Activated CD4-positive, alpha-beta memory T cell treated with anti-CD3 and anti-CD28 coated beads for 36 hours (primary cell): ENCODE data around the gene LPCAT2. TPM values are rescaled to one million over a fixed set of nuclear protein-coding genes. Genes with fewer than 3 reads are reported as not detected.

ENCODE experiments used
- CTCF ChIA-PET: fragments of 350-600 bp; sonication (Branson Sonifier 250); formaldehyde crosslinking; loops from one replicate; lab custom pipeline; 2021; ENCODE audit warnings: antibody characterized with exemption, inconsistent platforms; lab: Charles Lee
- POLR2A ChIA-PET: fragments of 350-600 bp; sonication (Branson Sonifier 250); formaldehyde crosslinking; loops from one replicate; lab custom pipeline; 2021; ENCODE audit warnings: antibody characterized with exemption; lab: Charles Lee
- DNase-seq: peaks from one replicate; pipeline ENCODE4 v3.0.0-alpha.2; 2020
- H3K27ac Mint-ChIP-seq: one replicate; pipeline ENCODE4 v1.8.0; 2021; ENCODE audit warnings: mixed read lengths
- H3K27me3 Mint-ChIP-seq: one replicate; pipeline ENCODE4 v1.8.0; 2021; ENCODE audit warnings: mixed read lengths
- H3K36me3 Mint-ChIP-seq: one replicate; pipeline ENCODE4 v1.8.0; 2021; ENCODE audit warnings: mixed read lengths
- H3K4me1 Mint-ChIP-seq: one replicate; pipeline ENCODE4 v1.8.0; 2021; ENCODE audit warnings: low read depth, mixed read lengths
- H3K4me3 Mint-ChIP-seq: one replicate; pipeline ENCODE4 v1.8.0; 2021; ENCODE audit warnings: mild to moderate bottlenecking, mixed read lengths
- H3K9me3 Mint-ChIP-seq: one replicate; pipeline ENCODE4 v1.8.0; 2021; ENCODE audit warnings: mixed read lengths
- intact Hi-C: fragments of 100-400 bp; cut with micrococcal nuclease; formaldehyde crosslinking; loops from one replicate; pipeline ENCODE4 v1.15.1; 2023
- total RNA-seq, 2 experiments: library from RNA; stranded (reverse); gene quantifications; one replicate each; pipeline ENCODE4 v1.2.3, GENCODE V29; 2021

The LPCAT2 gene
- total RNA-seq, 2 experiments from 2014 or later = 0.12 to 0.40 TPM

- Mint-ChIP-seq H3K4me1 (no peaks in the 10 kb centered on the region), H3K27me3 (peaks cover 15% of the 10 kb centered on the region), H3K4me3 (no peak within 1 kb of the TSS), H3K9me3 (no peaks in the 10 kb centered on the region), H3K27ac (no peak within 1 kb of the TSS), H3K36me3 (no peaks in the 10 kb centered on the region)
- ChIA-PET CTCF (no interaction called here), POLR2A (no interaction called here)
- intact Hi-C loops = no loop called here
- DNase-seq = no peak
Observed at GRCh38 chr16:55566432-55567175, 57.7 kb downstream of the LPCAT2 start, which contains the start of gene CAPNS2. TSS of gene CAPNS2 (plus strand) at chr16:55566684. CDS start at chr16:55566757, 73 bp downstream.

GRCh38 chr16:55567382-55567781 lies 58.5 kb downstream of the LPCAT2 start:
- CTCF ChIA-PET = interaction anchor here (1.0 kb wide), 1 partner anchor 134 kb away, joined by 3 read pairs; no protein-coding TSS in a partner anchor
- Mint-ChIP-seq H3K4me3 (no peak overlapping the region), H3K4me1 (no peaks in the 10 kb centered on the region), H3K27me3 (peaks cover 13% of the 10 kb centered on the region), H3K27ac (no peak overlapping the region), H3K9me3 (no peaks in the 10 kb centered on the region), H3K36me3 (no peaks in the 10 kb centered on the region)
- DNase-seq = no peak
- POLR2A ChIA-PET = no interaction called here
- intact Hi-C loops = no loop called here

GRCh38 chr16:55568207-55568606 lies 59.3 kb downstream of the LPCAT2 start:
- POLR2A ChIA-PET = no interaction called here
- intact Hi-C loops = no loop called here
- H3K4me3 Mint-ChIP-seq = no peak overlapping the region

GRCh38 chr16:55569025-55569424 lies 60.2 kb downstream of the LPCAT2 start:
- no peak for DNase-seq
- POLR2A ChIA-PET = no interaction called here
- Mint-ChIP-seq H3K36me3 (no peaks in the 10 kb centered on the region), H3K27ac (no peak overlapping the region), H3K9me3 (no peaks in the 10 kb centered on the region), H3K4me3 (no peak overlapping the region), H3K27me3 (peaks cover 4% of the 10 kb centered on the region), H3K4me1 (no peaks in the 10 kb centered on the region)
- CTCF ChIA-PET = interaction anchor here (1.1 kb wide), 1 partner anchor 104 kb away, joined by 5 read pairs; no protein-coding TSS in a partner anchor
- intact Hi-C loops = no loop called here

More at GRCh38 chr16:55568207-55568606, 59.3 kb downstream of the LPCAT2 start:
- DNase-seq = no peak
- Mint-ChIP-seq H3K36me3 (no peaks in the 10 kb centered on the region), H3K4me1 (no peaks in the 10 kb centered on the region), H3K27me3 (peaks cover 9% of the 10 kb centered on the region), H3K9me3 (no peaks in the 10 kb centered on the region), H3K27ac (no peak overlapping the region)
- CTCF ChIA-PET = interaction anchor here (1.0 to 1.1 kb wide), 2 partner anchors 103 to 133 kb away, joined by 3 to 5 read pairs; no protein-coding TSS in a partner anchor

GRCh38 chr16:55570159-55570558 lies 61.3 kb downstream of the LPCAT2 start:
- Mint-ChIP-seq H3K4me3 (no peak overlapping the region), H3K4me1 (no peaks in the 10 kb centered on the region), H3K27me3 (no peaks in the 10 kb centered on the region), H3K9me3 (no peaks in the 10 kb centered on the region), H3K36me3 (no peaks in the 10 kb centered on the region), H3K27ac (no peak overlapping the region)
- ChIA-PET POLR2A (no interaction called here), CTCF (no interaction called here)
- DNase-seq = no peak
- intact Hi-C loops = no loop called here

GRCh38 chr16:55571191-55571897 lies 62.5 kb downstream of the LPCAT2 start:
- Mint-ChIP-seq H3K27me3 (no peaks in the 10 kb centered on the region), H3K4me1 (no peaks in the 10 kb centered on the region), H3K27ac (no peak overlapping the region), H3K9me3 (no peaks in the 10 kb centered on the region), H3K4me3 (no peak overlapping the region), H3K36me3 (no peaks in the 10 kb centered on the region)
- ChIA-PET POLR2A (no interaction called here), CTCF (no interaction called here)
- intact Hi-C loops = no loop called here
- DNase-seq = no peak

GRCh38 chr16:55572439-55572838 lies 63.6 kb downstream of the LPCAT2 start:
- no peak overlapping the region for H3K27ac Mint-ChIP-seq
- H3K36me3 Mint-ChIP-seq = no peaks in the 10 kb centered on the region
- H3K9me3 Mint-ChIP-seq = no peaks in the 10 kb centered on the region
- no peaks in the 10 kb centered on the region for H3K27me3 Mint-ChIP-seq
- POLR2A ChIA-PET = no interaction called here
- no peaks in the 10 kb centered on the region for H3K4me1 Mint-ChIP-seq
- intact Hi-C loops = no loop called here
- DNase-seq = no peak
- CTCF ChIA-PET = no interaction called here
- H3K4me3 Mint-ChIP-seq = no peak overlapping the region

GRCh38 chr16:55574811-55575210 lies 65.9 kb downstream of the LPCAT2 start:
- Mint-ChIP-seq H3K27me3 (no peaks in the 10 kb centered on the region), H3K4me1 (no peaks in the 10 kb centered on the region), H3K36me3 (no peaks in the 10 kb centered on the region), H3K4me3 (no peak overlapping the region), H3K27ac (no peak overlapping the region), H3K9me3 (no peaks in the 10 kb centered on the region)
- intact Hi-C loops = no loop called here
- no peak for DNase-seq
- ChIA-PET POLR2A (no interaction called here), CTCF (interaction anchor here (0.7 kb wide), 1 partner anchor 110 kb away, joined by 3 read pairs; no protein-coding TSS in a partner anchor)

- Mint-ChIP-seq H3K9me3 (no peaks in the 10 kb centered on the region), H3K27me3 (no peaks in the 10 kb centered on the region), H3K4me3 (no peak overlapping the region), H3K27ac (no peak overlapping the region), H3K4me1 (no peaks in the 10 kb centered on the region), H3K36me3 (no peaks in the 10 kb centered on the region)
- intact Hi-C loops = no loop called here
- ChIA-PET CTCF (interaction anchor here (0.7 kb wide), 1 partner anchor 111 kb away, joined by 3 read pairs; no protein-coding TSS in a partner anchor), POLR2A (no interaction called here)
- DNase-seq = no peak
Observed at GRCh38 chr16:55575496-55575895, 66.6 kb downstream of the LPCAT2 start.

GRCh38 chr16:55576384-55576783 lies 67.5 kb downstream of the LPCAT2 start:
- intact Hi-C loops = no loop called here
- ChIA-PET POLR2A (no interaction called here), CTCF (interaction anchor here (1.2 kb wide), 1 partner anchor 111 kb away, joined by 3 read pairs; no protein-coding TSS in a partner anchor)
- Mint-ChIP-seq H3K4me1 (no peaks in the 10 kb centered on the region), H3K4me3 (no peak overlapping the region), H3K27ac (no peak overlapping the region), H3K36me3 (no peaks in the 10 kb centered on the region), H3K27me3 (no peaks in the 10 kb centered on the region), H3K9me3 (no peaks in the 10 kb centered on the region)
- DNase-seq = no peak

GRCh38 chr16:55577887-55578286 lies 69.0 kb downstream of the LPCAT2 start:
- Mint-ChIP-seq H3K4me1 (no peaks in the 10 kb centered on the region), H3K27me3 (no peaks in the 10 kb centered on the region), H3K9me3 (no peaks in the 10 kb centered on the region), H3K27ac (no peak overlapping the region), H3K36me3 (no peaks in the 10 kb centered on the region), H3K4me3 (no peak overlapping the region)
- ChIA-PET POLR2A (no interaction called here), CTCF (no interaction called here)
- intact Hi-C loops = no loop called here
- DNase-seq = no peak

GRCh38 chr16:55585631-55586030 lies 76.8 kb downstream of the LPCAT2 start:
- intact Hi-C loops = no loop called here
- CTCF ChIA-PET = no interaction called here
- Mint-ChIP-seq H3K9me3 (no peaks in the 10 kb centered on the region), H3K27ac (no peak overlapping the region), H3K4me1 (no peaks in the 10 kb centered on the region), H3K36me3 (no peaks in the 10 kb centered on the region), H3K4me3 (no peak overlapping the region), H3K27me3 (peaks cover 8% of the 10 kb centered on the region)
- DNase-seq = no peak
- POLR2A ChIA-PET = no interaction called here
